HFFc6 (cell line): ENCODE data around the gene ATP6V1D. TPM values are rescaled to one million over a fixed set of nuclear protein-coding genes. Genes with fewer than 3 reads are reported as not detected.
"Not testable (repeated sequence)": the region's sequence is repeated elsewhere in the genome, so short reads cannot be mapped to it uniquely, and the experiment has no call there.

Experiments used
- DNase-seq: peaks from one replicate; pipeline ENCODE4 v3.0.0-alpha.2; 2018
- H3K27ac Mint-ChIP-seq: 2 replicates; pipeline ENCODE4 v1.8.0; 2020; ENCODE audit warnings: mild to moderate bottlenecking, mixed read lengths
- H3K27me3 Mint-ChIP-seq: 2 replicates; pipeline ENCODE4 v1.8.0; 2021; ENCODE audit warnings: mild to moderate bottlenecking, moderate library complexity, mixed read lengths; ENCODE audit not compliant: insufficient read depth
- H3K36me3 Mint-ChIP-seq: 2 replicates; pipeline ENCODE4 v1.8.0; 2021; ENCODE audit warnings: low read depth, mixed read lengths
- H3K4me1 Mint-ChIP-seq: 2 replicates; pipeline ENCODE4 v1.8.0; 2020; ENCODE audit warnings: low read depth, mixed read lengths
- H3K4me3 Mint-ChIP-seq: 2 replicates; pipeline ENCODE4 v1.8.0; 2020; ENCODE audit warnings: mild to moderate bottlenecking, moderate library complexity, mixed read lengths
- H3K9me3 Mint-ChIP-seq: 2 replicates; pipeline ENCODE4 v1.8.0; 2020; ENCODE audit warnings: mild to moderate bottlenecking, mixed read lengths
- CTCF ChIP-seq: fragments of 200-600 bp; sonication (generic); IDR thresholded peaks from 2 replicates; pipeline ENCODE4 v1.5.0; 2021; ENCODE audit warnings: antibody characterized with exemption, mild to moderate bottlenecking
- total RNA-seq, 6 experiments: library from RNA; stranded (reverse); fragmentation: NEBNext Ultra II Directional; extraction: Animal tissue kit (Norgen Biotek cat#: 25700); gene quantifications; 2 replicates in 1 of 6; 3 replicates in 5 of 6; pipeline ENCODE4 v1.2.3, GENCODE V29; 2021

Gene ATP6V1D
- total RNA-seq, 6 experiments from 2014 or later = 135 to 167 (median 150) TPM

- Mint-ChIP-seq H3K36me3 (peaks cover 37% of the 10 kb centered on the region), H3K27ac (peak overlapping the region; percentile 100), H3K9me3 (no peaks in the 10 kb centered on the region), H3K27me3 (peaks cover 6% of the 10 kb centered on the region), H3K4me1 (peaks cover 51% of the 10 kb centered on the region), H3K4me3 (peak overlapping the region; percentile 97)
- DNase-seq = no peak
- TF ChIP-seq CTCF = no peak
Observed at GRCh38 chr14:67357969-67358354, 1.6 kb downstream of the ATP6V1D start.

DNA sequence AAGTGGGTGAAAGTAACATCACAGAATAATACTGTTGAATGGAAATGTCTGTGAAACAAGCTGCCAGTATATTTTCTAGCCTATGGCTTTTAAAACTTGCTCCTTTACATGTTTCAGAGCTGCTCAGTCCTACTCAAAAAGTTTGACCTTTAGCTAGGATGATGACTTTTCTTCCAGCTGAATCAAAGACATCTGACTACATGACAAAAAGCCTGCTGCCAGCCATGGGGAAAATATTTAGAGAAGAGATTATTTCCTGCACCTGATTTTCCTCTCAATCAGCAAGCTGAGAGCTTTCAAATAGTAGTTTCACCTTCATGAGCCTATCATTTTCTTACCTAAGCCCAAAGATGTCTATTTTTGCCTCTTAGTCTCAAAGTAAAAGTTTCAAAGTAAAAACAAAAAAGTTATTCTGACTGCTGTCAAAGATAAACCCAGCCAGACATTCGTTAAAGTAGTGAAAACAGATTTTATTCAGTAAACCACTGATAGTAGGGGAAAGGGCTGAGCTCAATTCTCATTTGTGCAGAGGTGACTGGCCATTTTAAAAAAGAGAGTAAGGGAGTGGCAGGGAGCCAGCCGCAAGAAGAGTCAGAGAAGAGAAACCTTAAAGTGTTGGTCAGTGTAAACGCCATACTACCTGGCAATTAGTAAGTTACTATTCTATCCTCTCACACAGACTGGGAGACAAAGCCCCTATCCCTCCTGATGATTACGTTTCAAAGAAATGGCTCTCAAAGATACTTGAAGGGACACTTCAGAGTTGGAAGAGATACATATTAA, 2.2 kb downstream of the ATP6V1D start:
- peak overlapping the region; percentile 97 for H3K4me3 Mint-ChIP-seq
- peaks cover 6% of the 10 kb centered on the region for H3K27me3 Mint-ChIP-seq
- peaks cover 45% of the 10 kb centered on the region for H3K4me1 Mint-ChIP-seq
- no peak for DNase-seq
- no peaks in the 10 kb centered on the region for H3K9me3 Mint-ChIP-seq
- peaks cover 43% of the 10 kb centered on the region for H3K36me3 Mint-ChIP-seq
- TF ChIP-seq CTCF = no peak
- H3K27ac Mint-ChIP-seq = peak overlapping the region; percentile 100

- H3K36me3 Mint-ChIP-seq = peaks cover 27% of the 10 kb centered on the region
- no peak for TF ChIP-seq CTCF
- no peaks in the 10 kb centered on the region for H3K27me3 Mint-ChIP-seq
- H3K4me3 Mint-ChIP-seq = no peak overlapping the region
- no peak overlapping the region for H3K27ac Mint-ChIP-seq
- peaks cover 17% of the 10 kb centered on the region for H3K4me1 Mint-ChIP-seq
- no peak for DNase-seq
- H3K9me3 Mint-ChIP-seq = no peaks in the 10 kb centered on the region
Observed at GRCh38 chr14:67352055-67352454, 7.5 kb downstream of the ATP6V1D start.

DNA sequence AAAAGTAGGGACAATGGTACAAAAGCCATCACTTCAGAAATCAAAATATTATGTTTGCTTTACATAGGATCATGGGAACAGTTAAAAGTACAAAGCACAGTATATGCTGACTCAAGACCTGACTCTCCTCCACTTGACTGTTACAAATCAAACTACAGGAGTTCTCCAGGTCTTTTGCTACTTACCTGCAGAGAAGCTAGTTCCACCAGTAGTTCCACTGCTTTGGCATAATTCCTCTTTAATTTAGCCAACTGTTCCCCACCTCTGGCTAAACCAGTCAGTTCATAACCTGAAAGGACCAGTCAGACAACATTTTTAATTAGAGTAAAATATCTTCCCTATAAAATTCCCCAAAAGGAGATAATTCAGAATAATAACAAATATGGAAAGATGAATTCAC, 14.0 kb downstream of the ATP6V1D start:
- no peak for DNase-seq
- H3K27ac Mint-ChIP-seq = no peak overlapping the region
- H3K4me3 Mint-ChIP-seq = no peak overlapping the region
- peaks cover 7% of the 10 kb centered on the region; the same call in 1 of the 2 replicates for H3K4me1 Mint-ChIP-seq
- H3K9me3 Mint-ChIP-seq = no peaks in the 10 kb centered on the region
- no peaks in the 10 kb centered on the region; the same call in 1 of the 2 replicates for H3K27me3 Mint-ChIP-seq
- no peak for TF ChIP-seq CTCF
- H3K36me3 Mint-ChIP-seq = peaks cover 32% of the 10 kb centered on the region

DNA sequence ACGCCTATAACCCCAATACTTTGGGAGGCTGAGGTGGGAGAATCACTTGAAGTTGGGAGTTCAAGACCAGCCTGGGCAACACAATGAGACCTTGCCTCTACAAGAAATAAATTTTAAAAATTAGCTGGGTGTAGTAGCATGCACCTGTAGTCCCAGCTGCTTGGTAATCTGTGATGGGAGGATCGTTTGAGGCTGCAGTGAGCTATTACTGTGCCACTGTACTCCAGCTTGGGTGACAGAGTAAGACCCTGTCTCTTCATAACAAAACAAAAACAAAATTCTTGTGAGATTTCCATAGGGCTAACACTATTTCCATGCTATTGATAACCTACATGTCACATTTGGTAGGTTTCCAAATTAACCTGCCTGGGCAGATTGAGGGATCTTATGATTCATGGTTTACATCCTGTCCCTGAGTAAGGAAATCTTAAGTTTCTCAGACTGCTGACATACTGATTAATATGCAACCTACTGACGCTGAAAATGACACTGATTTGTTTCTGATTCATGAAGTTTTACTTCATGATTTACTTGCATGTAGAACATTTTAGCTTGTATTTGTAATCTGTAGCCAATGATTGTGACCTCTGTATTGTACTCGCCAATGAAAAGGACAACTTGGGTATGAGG, 15.9 kb downstream of the ATP6V1D start:
- 0 out of 2 replicates have a peak overlapping the region, but pooled peaks have one; percentile 2 for H3K27ac Mint-ChIP-seq
- H3K27me3 Mint-ChIP-seq = no peaks in the 10 kb centered on the region; the same call in 1 of the 2 replicates
- H3K4me3 Mint-ChIP-seq = no peak overlapping the region
- peaks cover 25% of the 10 kb centered on the region for H3K36me3 Mint-ChIP-seq
- TF ChIP-seq CTCF = no peak
- no peak for DNase-seq
- H3K9me3 Mint-ChIP-seq = no peaks in the 10 kb centered on the region
- peaks cover 7% of the 10 kb centered on the region; the same call in 1 of the 2 replicates for H3K4me1 Mint-ChIP-seq

DNA sequence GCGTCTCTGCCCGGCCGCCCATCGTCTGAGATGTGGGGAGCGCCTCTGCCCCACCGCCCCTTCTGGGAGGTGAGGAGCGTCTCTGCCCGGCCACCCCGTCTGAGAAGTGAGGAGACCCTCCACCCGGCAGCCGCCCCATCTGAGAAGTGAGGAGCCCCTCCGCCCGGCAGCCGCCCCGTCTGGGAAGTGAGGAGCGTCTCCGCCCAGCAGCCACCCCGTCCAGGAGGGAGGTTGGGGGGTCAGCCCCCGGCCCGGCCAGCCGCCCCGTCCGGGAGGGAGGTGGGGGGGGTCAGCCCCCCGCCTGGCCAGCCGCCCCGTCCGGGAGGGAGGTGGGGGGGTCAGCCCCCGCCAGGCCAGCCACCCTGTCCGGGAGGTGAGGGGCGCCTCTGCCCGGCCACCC, 18.4 kb downstream of the ATP6V1D start:
- not testable (repeated sequence) for H3K4me3 Mint-ChIP-seq, DNase-seq, H3K27ac Mint-ChIP-seq, H3K9me3 Mint-ChIP-seq, H3K4me1 Mint-ChIP-seq, H3K27me3 Mint-ChIP-seq
- H3K36me3 Mint-ChIP-seq = peaks cover 23% of the 10 kb centered on the region
